Measurements from ENCODE around the gene GABRA5.

DNA sequence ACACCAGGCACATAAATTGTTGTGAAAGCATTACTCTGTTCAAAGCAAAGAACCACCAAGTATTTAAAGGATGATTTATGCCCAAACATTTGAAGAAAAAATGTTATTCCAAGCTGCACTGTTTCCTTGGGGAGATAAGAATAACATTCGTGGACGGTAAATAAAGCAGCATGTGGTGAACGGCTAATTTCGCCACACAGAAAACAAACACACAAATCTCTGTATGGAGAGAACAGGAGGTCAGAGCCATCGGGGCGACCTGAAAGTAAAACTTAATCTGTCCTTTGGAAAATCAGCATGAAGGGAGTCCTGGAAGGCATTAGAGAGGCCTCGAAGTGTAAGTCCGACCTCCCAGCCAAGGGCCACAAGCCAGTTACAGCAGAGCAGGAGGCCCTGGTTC, 77.0 kb downstream of the GABRA5 start:
- TF ChIP-seq, protein P1, sequence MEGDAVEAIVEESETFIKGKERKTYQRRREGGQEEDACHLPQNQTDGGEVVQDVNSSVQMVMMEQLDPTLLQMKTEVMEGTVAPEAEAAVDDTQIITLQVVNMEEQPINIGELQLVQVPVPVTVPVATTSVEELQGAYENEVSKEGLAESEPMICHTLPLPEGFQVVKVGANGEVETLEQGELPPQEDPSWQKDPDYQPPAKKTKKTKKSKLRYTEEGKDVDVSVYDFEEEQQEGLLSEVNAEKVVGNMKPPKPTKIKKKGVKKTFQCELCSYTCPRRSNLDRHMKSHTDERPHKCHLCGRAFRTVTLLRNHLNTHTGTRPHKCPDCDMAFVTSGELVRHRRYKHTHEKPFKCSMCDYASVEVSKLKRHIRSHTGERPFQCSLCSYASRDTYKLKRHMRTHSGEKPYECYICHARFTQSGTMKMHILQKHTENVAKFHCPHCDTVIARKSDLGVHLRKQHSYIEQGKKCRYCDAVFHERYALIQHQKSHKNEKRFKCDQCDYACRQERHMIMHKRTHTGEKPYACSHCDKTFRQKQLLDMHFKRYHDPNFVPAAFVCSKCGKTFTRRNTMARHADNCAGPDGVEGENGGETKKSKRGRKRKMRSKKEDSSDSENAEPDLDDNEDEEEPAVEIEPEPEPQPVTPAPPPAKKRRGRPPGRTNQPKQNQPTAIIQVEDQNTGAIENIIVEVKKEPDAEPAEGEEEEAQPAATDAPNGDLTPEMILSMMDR (IDR thresholded peaks at IDR 0.05; ENCODE audit: poor library complexity) = no peak
- no peak for TF ChIP-seq EZH2 (IDR thresholded peaks at IDR 0.05; ENCODE audit: borderline replicate concordance)

All from hepatocyte (in vitro differentiated cells).